Hindlimb muscle (tissue), 1 donor: ENCODE data around the gene CCDC126. TPM values are rescaled to one million over a fixed set of nuclear protein-coding genes. Genes with fewer than 3 reads are reported as not detected.
"Not testable (repeated sequence)": the region's sequence is repeated elsewhere in the genome, so short reads cannot be mapped to it uniquely, and the experiment has no call there.

Experiments used
- DNase-seq: peaks from one replicate; pipeline ENCODE4 v3.0.0-alpha.2; 2013
- polyA plus RNA-seq: library from polyadenylated mRNA; unstranded; fragments of 120-200 nt; gene quantifications from one replicate; pipeline ENCODE4 v1.2.1, GENCODE V29; 2013; ENCODE audit not compliant: insufficient read length

The CCDC126 gene
- polyA plus RNA-seq, 1 donor = 6.4 TPM

DNA sequence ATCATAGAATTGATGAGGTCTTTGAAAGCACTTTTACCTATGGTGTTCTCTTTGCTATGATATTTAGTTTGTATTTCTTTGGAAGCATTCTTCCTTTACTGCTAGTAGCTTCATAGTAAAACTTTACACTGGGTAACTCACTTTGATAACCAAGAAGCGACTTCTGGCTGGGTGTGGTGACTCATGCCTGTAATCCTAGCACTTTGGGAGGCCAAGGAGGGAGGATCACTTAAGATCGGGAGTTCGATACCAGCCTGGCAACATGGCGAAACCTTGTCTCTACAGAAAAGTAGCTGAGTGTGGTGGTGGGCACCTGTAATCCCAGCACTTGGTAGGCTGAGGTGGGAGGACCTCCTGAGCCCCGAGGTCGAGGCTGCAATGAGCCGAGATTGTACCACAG is 36.2 kb downstream of the CCDC126 start:
- no peak for DNase-seq

DNA sequence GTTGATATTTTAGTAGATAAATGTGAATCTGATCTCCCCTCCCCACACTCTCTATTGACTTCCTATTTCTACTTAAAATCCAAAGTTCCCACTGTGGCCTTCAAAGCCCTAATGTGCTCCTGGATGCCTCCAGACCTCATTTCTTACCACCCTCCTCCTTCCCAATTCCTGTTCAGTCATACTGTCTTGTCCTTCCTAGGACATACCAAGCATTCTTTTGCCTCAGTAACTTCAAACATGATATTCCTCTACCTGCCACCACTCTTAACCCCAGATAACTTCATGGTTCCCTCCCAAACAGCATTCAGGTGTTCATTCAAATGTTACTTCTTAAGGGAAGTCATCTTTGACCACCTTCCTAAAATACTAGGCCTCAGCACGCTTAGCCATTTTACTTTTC is 48.6 kb downstream of the CCDC126 start:
- DNase-seq = no peak

DNA sequence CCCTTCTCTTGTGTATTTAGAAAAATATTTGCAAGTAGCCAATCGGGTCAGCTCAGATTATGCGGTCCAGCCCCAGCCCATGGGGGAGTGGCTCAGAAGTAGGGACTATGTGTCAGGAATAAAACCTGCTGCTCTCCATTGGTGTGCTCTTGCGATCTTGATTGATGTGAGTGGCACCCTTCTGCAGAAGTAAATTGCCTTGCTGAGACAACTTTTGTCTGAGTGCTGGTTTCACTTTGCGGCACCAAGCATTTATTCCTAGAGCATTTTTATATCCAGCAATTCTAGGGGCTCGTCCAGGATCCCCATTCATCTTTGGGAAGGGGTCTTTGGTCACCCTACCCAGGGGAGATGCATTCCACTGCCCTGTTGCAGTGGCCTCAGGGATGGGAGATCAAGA is 56.8 kb downstream of the CCDC126 start:
- no peak for DNase-seq

DNA sequence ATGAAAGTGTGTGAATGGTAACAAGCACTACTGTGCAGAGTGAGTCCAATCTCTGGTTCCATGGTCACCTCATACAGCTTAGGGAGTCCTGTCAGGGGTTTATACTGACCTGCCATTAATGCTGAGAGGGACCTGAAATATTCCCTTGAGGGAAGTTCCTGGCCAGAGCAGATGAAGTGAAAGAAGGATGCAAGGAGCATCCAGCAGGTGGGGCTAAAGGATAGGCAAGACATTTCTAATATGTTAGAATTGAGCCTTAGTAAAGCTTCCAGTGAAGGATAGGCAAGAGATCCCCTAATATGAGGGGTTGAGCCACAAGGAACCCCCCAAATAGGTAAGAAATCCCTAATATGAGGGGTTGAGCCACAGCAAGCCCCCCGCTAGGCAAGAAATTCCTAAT is 57.3 kb downstream of the CCDC126 start:
- DNase-seq = no peak

DNA sequence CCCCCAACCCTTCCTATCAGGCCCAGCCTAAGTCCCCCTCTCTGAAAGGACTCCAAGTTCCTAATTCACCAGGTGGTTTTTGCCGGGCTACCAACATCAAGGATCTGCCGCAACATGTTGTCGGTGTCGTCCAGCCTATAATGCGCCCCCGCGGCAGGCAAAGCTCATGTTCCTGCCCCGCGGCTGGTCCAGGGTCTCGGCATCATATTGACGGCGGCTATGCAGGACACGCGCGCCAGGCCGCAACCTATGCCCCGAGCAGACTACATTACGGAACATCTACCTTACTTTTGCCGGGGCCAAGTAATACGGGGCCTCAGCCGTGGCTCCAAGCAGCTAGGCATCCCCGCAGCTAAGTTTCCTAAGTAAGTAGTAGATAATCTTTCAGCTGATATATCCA is 58.3 kb downstream of the CCDC126 start:
- no peak for DNase-seq

DNA sequence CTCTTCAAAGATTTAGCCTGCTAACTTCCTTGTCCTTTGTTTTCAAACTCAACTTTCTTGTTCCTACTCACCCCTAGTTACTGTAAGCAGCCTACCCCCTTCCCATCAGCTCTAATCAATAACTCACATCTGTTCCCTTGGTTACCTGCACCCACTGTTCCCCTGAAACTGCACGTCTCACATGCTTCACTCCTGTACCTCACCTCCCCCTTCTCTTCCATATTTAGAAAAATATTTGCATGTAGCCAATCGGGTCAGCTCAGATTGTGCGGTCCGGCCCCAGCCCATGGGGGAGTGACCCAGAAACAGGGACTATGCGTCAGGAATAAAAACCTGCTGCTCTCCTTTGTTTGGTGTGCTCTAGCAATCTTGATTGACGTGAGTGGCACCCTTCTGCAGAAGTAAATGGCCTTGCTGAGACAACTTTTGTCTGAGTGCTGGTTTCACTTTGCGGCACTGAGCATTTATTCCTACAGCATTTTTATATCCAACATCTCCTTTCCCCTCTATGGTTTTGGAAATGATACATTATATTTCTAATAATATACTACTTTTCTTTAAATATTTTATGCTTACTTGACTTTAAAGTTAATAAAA is 61.7 kb downstream of the CCDC126 start:
- DNase-seq = no peak

DNA sequence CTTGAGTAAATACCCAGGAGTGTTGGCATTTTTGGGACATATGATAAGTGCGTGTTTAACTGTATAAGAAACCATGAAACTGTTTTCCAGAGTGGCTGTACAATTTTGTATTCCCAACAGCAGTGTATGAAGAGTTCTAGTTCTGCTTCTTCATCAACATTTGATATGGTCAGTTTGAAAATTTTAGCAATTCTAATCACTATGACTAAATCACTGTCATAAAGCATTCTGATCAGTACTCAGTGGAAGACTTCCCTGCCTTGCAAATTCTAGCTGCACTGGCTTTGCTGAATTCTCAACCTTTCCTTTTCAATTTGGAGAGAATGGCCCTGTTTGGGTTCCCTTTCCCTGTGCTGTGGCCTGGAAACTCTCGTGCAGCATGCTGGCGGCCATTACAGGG is 64.2 kb downstream of the CCDC126 start:
- DNase-seq = no peak

DNA sequence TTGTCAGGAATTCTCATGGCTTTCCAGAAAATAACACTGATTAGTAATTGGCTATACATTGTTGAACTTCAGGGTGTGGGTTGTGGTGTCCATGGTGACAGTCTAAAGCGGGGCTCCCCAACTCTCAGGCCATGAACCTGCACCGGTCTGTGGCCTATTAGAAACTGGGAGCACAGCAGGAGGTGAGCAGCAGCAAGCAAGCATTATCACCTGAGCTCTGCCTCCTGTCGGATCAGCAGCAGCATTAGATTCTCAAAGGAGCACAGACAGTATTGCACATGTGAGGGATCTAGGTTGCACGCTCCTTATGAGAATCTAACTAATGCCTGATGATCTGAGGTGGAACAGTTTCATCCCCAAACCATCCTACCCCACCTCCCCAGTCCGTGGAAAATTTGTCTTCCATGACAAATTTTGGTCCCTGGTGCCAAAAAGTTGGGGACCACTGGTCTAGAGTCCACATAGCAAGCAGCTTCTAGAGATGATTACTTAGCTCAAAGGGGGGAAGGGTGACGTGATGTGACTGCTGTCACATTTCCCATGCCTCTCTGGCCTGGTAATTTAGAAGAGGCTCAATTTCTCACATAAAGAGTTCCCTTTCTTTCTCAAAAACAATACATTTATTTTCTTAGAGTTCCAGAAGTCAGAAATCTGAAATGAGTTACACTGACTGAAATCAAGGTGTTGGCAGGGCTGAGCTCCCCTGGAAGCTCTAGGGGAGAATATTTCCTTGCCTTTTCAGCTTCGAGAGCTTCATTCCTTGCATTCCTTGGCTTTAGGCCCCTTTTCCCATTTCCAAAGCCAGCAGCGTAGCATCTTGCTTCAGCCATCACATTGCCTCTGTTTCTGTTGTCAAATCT is 65.2 kb downstream of the CCDC126 start:
- peak; percentile 31 for DNase-seq

DNA sequence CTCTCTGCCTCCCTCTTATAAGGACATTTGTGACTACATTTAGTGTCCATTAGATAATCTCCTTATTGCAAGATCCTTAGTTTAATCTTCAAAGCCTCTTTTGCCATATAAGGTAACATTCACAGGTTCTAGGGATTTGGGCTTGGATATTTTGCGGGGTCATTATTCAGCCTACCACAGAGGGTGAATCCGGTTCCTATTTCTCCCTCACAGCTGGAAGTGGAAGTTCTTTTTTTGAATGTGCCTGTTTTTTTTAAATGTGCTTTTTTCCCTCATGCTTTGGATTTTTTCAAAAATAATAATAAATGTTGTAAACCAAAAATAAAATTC is 65.8 kb downstream of the CCDC126 start:
- no peak for DNase-seq

DNA sequence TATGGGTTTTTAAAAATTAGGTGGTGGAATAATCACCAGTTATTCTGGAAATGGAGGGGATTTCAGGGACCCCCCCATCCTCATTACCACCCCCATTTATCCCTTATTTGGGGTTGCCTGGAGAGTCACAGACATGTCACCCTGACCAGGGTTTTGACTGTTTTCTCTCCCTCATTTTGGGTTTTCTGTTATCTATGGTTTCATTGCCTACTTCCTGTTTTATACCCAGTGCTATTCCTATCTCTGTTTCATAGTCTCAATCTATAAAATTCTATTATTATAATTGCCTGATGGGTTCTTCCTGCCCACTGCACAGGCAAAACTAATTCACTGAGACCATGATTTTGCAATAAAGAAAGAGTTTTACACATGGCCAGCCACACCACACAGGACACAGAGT is 66.9 kb downstream of the CCDC126 start:
- DNase-seq = no peak

DNA sequence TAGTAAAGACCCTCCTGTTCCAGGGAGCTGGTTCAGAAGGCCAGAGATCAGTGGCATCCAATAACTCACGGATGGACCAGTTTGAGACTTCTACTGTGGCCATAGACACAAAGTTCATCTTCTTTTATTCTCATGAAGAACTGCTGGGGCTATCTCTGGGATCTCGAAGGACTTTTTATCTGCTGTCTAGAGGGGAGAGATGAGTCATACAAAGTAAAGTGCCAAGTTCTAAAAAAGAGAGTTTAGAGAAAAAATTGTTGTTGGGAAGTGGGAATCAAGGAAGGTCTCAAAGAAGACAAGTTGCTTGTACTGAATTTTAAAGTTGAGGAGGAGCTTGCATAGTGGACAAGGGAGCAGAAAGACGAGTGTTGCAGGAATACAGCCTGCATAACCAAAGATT is 74.9 kb downstream of the CCDC126 start:
- DNase-seq = no peak

DNA sequence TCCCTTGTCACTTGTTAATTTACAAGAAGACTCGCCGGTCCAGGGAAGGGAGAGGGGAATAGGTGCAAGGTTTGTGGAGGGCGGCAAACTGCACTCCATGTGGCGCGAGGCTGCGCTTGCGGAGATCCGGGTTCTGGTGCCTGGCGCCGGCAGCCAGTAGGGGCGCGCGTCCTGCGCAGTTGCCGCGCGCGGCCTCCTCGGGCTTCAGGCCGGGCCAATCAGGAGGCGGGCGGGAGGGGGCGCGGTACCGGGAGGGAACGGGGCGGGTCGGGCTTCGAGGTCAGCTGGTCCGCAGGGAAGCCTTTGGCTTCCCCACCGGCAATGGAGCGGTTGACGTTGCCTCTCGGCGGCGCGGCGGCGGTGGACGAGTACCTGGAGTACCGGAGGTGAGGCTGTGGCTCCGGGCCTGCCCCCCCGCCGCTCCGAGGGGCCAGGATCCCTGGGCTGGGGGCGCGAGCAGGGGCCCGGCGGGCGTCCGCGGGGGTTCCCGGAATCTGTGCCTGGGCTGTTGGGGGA is 82.8 kb downstream of the CCDC126 start, which contains the start of gene FAM221A:
FAM221A (plus strand) TSS at position 302 of the 516 bp plus-strand sequence; CDS start at position 322, 20 bp downstream.
- DNase-seq = peak; percentile 90

DNA sequence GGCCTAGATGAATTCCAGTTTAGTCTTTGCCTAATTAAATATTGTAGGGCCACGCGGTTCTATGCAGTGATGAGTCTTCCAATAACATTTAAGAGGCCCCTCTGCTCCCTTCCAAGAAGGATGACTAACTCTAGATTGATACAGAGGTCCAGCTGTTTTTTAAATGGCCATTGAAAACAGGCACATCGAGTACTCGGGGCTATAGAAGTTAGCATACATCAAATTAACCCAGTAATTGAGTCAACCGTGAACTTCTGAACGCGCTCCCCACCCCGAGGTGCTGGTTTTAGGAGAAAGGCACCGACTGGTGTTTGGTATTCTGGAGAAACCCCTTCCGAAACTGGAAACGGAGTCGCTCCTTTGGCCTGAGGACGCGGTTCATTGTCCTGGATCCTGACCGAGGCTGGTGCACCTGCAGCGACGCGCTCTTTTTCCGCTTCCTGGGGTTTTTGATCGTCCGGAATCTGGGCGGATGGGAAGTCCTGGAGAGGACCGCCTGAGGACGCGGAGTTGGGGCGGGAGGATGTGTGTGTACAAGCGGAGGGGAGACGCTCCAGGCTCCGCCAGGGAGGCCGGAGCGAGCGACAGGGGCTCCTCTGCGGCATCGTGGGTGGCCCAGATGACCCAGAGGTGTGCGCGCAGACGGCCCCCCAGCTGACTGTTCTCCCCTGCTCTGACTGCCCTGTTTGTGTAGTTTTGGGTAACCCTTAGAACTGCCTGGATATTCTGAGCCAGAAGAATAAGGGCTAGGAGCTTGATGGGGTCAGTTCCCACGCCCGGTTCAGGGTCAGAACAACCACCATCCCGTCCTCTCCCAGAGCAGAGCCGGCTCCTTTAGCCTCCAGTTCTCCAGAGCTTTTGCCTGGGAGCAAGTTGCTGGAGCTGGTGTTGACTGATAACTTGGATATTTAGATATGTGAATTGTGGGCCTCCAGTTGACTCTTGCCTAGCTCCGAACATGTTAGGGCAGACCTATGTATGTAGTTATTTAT is 83.5 kb downstream of the CCDC126 start:
- DNase-seq = peak; percentile 48

DNA sequence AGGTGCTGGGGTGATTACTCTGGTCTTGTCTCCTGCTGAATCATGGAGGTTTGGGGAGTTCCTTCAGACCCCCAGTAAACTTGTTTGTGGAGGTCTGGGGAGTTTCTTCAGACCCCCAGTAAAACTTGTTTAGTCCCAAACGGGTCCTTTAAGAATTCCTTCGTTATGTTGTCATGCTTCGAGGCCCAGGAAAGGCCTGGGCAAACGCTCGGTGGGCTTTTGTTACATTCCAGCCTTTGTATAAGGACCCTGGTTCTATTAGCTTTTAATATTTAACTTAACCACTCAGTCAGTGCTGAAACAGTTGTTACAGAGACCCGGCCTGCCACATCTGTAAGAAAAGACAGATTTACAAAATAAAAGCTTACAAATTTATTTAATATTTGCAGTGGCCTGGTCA is 86.9 kb downstream of the CCDC126 start:
- not testable (repeated sequence) for DNase-seq

DNA sequence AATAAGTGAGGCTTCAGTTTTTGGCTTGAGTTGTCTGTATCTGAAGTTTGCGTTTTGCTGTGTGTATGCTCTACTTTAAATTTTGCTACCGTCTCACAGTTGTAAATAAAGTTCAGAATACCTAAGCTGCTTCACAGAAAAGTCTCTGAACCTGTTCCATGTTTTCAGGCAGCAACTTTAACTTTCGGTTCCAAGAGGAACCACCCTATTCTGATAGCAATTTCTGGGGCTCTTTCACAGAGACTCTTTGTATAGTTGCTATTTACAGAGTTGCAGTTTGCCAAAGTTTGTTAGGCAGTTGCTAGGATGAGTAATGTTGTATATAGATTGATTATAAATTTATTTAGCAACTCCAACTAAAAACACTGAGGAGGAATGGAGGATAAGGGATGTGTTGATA is 88.5 kb downstream of the CCDC126 start:
- no peak for DNase-seq

DNA sequence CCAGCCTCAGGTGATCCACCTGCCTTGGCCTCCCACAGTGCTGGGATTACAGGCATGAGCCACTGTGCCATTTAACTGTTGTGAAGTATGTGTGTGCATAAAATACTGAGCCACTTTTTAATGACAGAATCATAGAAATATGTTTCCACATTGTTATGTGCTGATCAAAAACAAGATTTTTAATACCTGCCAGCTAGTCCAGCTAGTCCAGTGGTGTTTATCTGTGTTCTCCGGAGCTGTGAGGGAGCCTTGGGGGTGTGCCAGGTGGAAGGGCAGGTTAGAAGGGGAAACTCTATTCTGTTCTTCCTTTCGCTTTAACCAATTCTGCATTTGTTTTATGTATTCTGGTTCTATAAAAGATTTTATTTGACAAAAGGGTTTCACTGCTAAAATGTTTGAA is 89.8 kb downstream of the CCDC126 start:
- no peak for DNase-seq

DNA sequence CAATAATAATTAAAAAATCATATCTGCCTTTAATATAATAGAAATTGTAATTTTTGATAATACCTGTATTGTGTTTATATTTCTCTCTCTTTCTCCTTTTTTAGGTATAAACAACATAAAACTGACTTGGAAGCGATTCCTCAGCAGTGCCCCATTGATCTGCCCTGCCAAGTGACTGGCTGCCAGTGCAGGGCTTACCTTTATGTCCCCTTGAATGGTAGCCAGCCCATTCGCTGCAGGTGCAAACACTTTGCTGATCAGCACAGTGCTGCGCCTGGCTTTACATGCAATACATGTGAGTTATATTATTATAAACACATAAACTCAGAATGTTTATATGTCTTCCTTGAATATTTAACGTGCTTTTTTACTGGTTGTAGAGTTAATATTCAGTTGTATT is 92.0 kb downstream of the CCDC126 start:
- no peak for DNase-seq

DNA sequence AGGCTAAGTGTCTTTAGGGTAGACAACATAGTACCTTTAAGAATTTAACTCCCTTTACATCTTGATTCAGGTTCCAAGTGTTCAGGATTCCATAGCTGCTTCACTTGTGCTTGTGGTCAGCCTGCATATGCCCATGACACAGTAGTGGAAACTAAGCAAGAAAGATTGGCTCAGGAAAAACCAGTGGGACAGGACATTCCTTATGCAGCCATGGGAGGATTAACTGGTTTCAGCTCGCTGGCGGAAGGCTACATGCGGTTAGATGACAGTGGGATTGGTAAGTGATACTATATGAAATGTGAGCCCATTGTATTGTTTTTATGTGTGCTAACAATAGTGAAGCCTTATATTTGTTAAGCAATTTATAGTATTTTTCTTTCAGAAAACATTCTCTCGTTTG is 94.1 kb downstream of the CCDC126 start:
- no peak for DNase-seq

DNA sequence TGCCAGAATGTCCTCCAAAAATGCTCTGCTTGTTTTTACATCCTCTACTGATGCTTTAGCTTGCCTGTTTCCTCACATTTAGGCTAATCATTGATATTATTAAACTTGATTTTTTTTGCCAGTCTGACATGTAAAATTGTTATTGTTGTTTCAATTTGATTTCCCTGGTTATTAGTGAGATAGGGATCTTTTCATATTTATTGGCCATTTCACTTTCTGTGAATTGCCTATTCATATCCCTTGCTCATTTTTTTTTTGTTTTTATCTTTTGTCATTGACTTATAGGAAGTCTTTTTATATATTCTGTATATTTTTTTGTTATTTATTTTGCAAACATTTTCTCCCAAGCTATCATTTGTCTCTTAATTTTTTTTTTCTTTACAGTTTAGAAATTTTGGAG is 96.0 kb downstream of the CCDC126 start:
- DNase-seq = no peak
